Measurements from ENCODE around the gene ZFR2. TPM values are rescaled to one million over a fixed set of nuclear protein-coding genes. Genes with fewer than 3 reads are reported as not detected.

ZFR2 gene
- total RNA-seq, 4 donors from 2014 or later = 0.69 TPM; not detected in 3

DNA sequence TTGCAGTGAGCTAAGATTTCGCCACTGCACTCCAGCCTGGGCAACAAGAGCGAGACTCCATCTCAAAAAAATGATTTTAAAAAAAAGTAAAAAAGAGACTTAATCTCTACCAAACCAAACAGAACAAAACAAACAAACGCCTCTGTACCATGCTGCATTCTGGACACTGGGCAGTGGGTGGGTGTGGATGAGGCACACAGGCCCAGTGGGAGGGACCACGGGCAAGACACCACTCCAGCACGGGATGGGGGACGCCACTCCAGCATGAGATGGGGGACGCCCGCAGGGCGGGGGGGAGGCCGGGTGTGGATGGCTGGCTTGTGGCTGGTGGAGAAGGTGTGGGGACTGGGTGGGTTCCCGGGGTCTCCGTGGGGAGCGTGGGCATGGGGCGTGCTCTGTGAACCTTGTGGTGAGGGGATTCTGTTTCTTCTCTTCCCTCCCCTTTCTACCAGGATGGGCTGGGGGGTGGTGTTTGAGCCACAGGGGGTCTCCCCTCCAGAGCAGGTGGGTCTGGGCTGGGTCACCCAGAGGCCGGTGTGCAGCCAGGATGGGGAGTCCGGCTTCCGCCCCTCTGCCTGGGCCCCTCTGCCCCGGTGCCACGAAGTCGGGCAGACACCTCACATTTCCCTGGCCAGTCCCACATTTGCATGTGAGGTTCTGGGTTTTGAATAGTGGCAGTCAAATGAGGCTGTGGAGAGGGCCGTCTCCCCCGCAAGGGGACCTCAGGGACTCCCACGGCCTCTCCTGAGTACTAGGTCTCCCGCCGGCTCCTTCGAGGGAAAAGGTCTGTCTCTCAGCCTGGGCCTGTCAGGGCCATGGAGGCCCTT is 58.7 kb downstream of the ZFR2 start:
- H3K36me3 ChIP-seq = no peaks in the 10 kb centered on the region
- no peak overlapping the region for H3K27ac ChIP-seq (replicated peaks in 1 of 4)
- TF ChIP-seq, protein P1, sequence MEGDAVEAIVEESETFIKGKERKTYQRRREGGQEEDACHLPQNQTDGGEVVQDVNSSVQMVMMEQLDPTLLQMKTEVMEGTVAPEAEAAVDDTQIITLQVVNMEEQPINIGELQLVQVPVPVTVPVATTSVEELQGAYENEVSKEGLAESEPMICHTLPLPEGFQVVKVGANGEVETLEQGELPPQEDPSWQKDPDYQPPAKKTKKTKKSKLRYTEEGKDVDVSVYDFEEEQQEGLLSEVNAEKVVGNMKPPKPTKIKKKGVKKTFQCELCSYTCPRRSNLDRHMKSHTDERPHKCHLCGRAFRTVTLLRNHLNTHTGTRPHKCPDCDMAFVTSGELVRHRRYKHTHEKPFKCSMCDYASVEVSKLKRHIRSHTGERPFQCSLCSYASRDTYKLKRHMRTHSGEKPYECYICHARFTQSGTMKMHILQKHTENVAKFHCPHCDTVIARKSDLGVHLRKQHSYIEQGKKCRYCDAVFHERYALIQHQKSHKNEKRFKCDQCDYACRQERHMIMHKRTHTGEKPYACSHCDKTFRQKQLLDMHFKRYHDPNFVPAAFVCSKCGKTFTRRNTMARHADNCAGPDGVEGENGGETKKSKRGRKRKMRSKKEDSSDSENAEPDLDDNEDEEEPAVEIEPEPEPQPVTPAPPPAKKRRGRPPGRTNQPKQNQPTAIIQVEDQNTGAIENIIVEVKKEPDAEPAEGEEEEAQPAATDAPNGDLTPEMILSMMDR (IDR thresholded peaks at IDR 0.05) = no peak
- TF ChIP-seq POLR2A (IDR thresholded peaks at IDR 0.05; ENCODE audit: low read depth) = no peak
- no peak for TF ChIP-seq EP300 (IDR thresholded peaks at IDR 0.05)
- H3K4me3 ChIP-seq = no peak overlapping the region
- peaks cover 6 to 14% (median 8%) of the 10 kb centered on the region in 4 donors for H3K4me1 ChIP-seq
- WGBS = 85% methylated on average over 15 of the region's 26 CpGs
- H3K9me3 ChIP-seq = no peaks in the 10 kb centered on the region
- intact Hi-C loops (cut with DNase I) = no loop called here
- DNase-seq (ENCODE audit: extremely low spot score) = no peak
- peaks cover 0 to 22% (median 0%) of the 10 kb centered on the region in 4 donors for H3K27me3 ChIP-seq

DNA sequence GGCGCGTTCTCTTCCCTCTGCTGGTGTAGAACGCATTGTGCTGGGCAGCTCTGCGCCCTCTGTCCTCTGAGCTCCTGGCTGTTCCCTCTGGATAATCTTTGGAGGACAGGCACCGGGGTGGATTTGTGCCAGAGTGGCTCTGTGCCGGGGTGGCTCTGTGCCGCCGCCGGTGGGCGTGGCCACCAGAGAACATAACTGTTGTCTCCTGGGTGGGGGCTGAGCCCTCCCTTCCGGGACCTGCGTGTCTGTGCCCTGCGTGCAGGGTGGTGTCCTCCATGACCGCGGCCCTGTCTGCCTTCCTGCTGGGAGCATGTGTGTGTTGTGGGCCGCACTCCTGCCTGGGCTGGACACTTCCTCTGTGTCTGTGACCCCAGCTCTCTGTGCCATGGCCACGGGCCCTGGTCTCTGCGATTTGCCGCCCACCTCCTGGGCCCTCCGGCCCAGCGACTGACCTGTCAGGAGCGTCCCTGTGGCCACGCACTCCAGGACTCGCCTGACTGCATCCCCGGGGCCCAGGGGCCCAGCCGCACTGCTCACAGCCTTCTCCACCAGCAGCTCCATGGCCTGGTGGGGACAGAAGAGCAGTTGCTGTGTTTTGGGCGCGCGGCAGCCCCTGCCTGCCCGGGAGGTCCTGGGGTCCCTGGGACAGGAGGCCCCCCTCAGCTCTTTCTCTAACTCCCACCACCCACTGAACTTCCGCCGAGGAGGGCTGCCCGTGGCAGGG is 60.3 kb downstream of the ZFR2 start:
- no peak for TF ChIP-seq POLR2AphosphoS5 (IDR thresholded peaks at IDR 0.05)
- no peak for TF ChIP-seq EP300 (IDR thresholded peaks at IDR 0.05)
- no peak for TF ChIP-seq POLR2A (IDR thresholded peaks at IDR 0.05; ENCODE audit: low read depth)
- TF ChIP-seq, protein P1 (IDR thresholded peaks at IDR 0.05) = no peak
- H3K4me1 ChIP-seq = peaks cover 6 to 12% (median 8%) of the 10 kb centered on the region in 4 donors
- no peak for DNase-seq (ENCODE audit: extremely low spot score)
- H3K27ac ChIP-seq (replicated peaks in 1 of 4) = no peak overlapping the region
- no peaks in the 10 kb centered on the region for H3K36me3 ChIP-seq
- no peak overlapping the region for H3K4me3 ChIP-seq
- no peaks in the 10 kb centered on the region for H3K9me3 ChIP-seq
- WGBS = 84% methylated on average over 18 of the region's 33 CpGs
- H3K27me3 ChIP-seq = peaks cover 0 to 30% (median 0%) of the 10 kb centered on the region in 4 donors
- intact Hi-C loops (cut with DNase I) = no loop called here

DNA sequence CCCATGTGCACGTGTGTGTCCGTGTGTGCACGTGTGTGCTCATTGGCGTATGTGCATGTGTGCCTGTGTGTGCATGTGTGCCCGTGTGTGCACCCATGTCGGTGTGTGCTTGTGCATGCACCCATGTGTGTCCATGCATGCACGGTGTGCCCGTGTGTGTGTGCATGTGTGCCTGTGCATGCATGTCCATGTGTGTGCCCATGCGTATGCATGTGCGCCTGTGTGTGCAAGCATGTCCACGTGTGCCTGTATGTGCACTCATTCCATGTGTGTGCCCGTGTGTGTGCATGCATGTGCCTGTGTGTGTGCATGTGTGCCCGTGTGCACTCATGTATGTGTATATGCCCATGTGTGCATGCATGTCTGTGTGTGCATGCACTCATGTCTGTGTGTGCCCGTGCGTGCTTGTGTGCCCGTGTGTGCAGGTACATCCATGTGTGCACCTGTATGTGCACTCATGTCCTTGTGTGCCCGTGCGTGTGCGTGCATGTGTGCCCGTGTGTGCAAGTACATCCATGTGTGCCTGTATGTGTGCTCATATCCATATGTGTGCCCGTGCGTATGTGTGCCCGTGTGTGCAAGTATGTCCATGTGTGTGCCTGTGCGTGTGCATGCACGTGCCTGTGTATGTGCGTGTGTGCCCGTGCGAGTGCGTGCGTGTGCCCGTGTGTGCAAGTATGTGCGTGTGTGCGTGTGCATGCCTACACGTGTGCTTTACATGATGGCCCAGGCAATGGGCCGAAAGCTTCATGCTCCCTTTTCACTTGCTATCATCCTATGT is 61.1 kb downstream of the ZFR2 start:
- no peak overlapping the region for H3K4me3 ChIP-seq
- no peaks in the 10 kb centered on the region for H3K36me3 ChIP-seq
- DNase-seq (ENCODE audit: extremely low spot score) = no peak
- H3K9me3 ChIP-seq = no peaks in the 10 kb centered on the region
- H3K27me3 ChIP-seq = peaks cover 0 to 36% (median 0%) of the 10 kb centered on the region in 4 donors
- H3K27ac ChIP-seq (replicated peaks in 1 of 4) = no peak overlapping the region
- peaks cover 0 to 6% (median under 1%) of the 10 kb centered on the region in 4 donors for H3K4me1 ChIP-seq
- WGBS = 94% methylated on average over 28 of the region's 35 CpGs
- intact Hi-C loops (cut with DNase I) = no loop called here
- TF ChIP-seq POLR2A (IDR thresholded peaks at IDR 0.05; ENCODE audit: low read depth) = no peak
- TF ChIP-seq POLR2AphosphoS5 (IDR thresholded peaks at IDR 0.05) = no peak
- TF ChIP-seq, protein P1 (IDR thresholded peaks at IDR 0.05) = no peak
- TF ChIP-seq EP300 (IDR thresholded peaks at IDR 0.05) = no peak

DNA sequence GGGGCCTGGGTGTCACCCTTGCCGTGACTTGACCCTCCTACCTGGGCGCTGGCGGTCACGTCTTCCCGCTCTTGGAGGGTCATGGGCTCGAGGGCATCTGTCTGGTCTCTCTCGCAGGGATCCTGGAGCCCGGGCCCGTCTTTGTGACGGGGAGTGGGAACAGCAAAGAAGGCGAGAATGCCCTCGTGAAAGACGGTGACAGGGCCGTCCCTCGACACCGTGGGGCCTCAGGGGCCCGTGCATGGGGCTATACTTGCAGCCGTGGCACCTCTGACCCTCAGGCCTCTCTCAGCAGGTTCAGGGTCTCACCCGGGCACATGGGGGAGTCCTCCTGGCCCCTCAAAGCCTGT is 61.7 kb downstream of the ZFR2 start:
- intact Hi-C loops (cut with DNase I) = no loop called here
- WGBS = 84% methylated on average over 19 of the region's 19 CpGs
- Histone ChIP-seq H3K4me3 (no peak overlapping the region), H3K27ac (replicated peaks in 1 of 4) (no peak overlapping the region), H3K36me3 (no peaks in the 10 kb centered on the region), H3K27me3 (peaks cover 0 to 35% (median 0%) of the 10 kb centered on the region in 4 donors), H3K9me3 (no peaks in the 10 kb centered on the region), H3K4me1 (peaks cover 0 to 6% (median under 1%) of the 10 kb centered on the region in 4 donors)
- no peak for TF ChIP-seq POLR2AphosphoS5 (IDR thresholded peaks at IDR 0.05)
- no peak for TF ChIP-seq EP300 (IDR thresholded peaks at IDR 0.05)
- TF ChIP-seq, protein P1 (IDR thresholded peaks at IDR 0.05) = no peak
- TF ChIP-seq POLR2A (IDR thresholded peaks at IDR 0.05; ENCODE audit: low read depth) = no peak
- DNase-seq (ENCODE audit: extremely low spot score) = no peak
